HEK293T (cell line): ENCODE measurements around the gene BICD1.

ENCODE experiments used
- BHLHE40 ChIP-seq: fragments of 450-650 bp; IDR thresholded peaks from 2 replicates; pipeline ENCODE4 v1.6.1; 2016; ENCODE audit warnings: mild to moderate bottlenecking, moderate library complexity, borderline replicate concordance
- CTBP1 ChIP-seq: fragments of 450-650 bp; IDR thresholded peaks from 2 replicates; pipeline ENCODE4 v1.6.1; 2016; ENCODE audit warnings: borderline replicate concordance
- FOXM1 ChIP-seq: fragments of 450-650 bp; IDR thresholded peaks from 2 replicates; pipeline ENCODE4 v1.6.1; 2017; ENCODE audit warnings: mild to moderate bottlenecking, borderline replicate concordance
- TARDBP ChIP-seq: fragments of 450-650 bp; IDR thresholded peaks from 2 replicates; pipeline ENCODE4 v1.6.1; 2016
- ZNF384 ChIP-seq: fragments of 450-650 bp; IDR thresholded peaks from 2 replicates; pipeline ENCODE4 v1.6.1; 2016

DNA sequence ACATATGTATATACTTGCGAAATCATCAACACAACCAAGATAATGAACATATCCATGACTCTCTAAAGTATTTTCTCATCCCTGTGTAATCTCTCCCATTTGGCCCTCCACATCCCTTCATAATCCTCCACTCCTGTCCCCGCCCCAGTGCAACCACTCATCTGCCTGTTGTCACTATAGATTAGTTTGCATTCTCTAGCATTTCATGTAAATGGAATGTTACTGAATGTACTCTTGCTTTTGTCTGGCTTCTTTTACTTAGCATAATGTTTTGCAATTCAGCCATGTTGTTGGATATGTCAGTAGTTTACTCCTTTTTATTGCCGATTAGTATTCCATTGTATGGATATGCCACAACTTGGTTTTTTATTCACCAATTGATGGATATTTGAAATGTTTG is 99.1 kb downstream of the BICD1 start:
- no peak for TF ChIP-seq TARDBP
- no peak for TF ChIP-seq ZNF384
- TF ChIP-seq BHLHE40: no peak
- no peak for TF ChIP-seq CTBP1
- TF ChIP-seq FOXM1: no peak
